Trophoblast cell (in vitro differentiated cells and primary cell): ENCODE results near the gene GADD45B.

Source experiments
- DNase-seq, 2 donors: peaks; one replicate each; pipeline ENCODE4 v3.0.0-alpha.2; 2016
- H2AFZ ChIP-seq: 2 replicates; pipeline ENCODE4 v1.6.1; 2013; ENCODE audit warnings: low read length, moderate library complexity, mild to moderate bottlenecking; ENCODE audit not compliant: insufficient read depth, poor library complexity
- H2AK5ac ChIP-seq: 2 replicates; pipeline ENCODE4 v1.6.1; 2013; ENCODE audit warnings: mild to moderate bottlenecking, low read length
- H2BK120ac ChIP-seq: 2 replicates; pipeline ENCODE4 v1.6.1; 2013; ENCODE audit warnings: low read length, mild to moderate bottlenecking, moderate library complexity; ENCODE audit not compliant: insufficient read depth, poor library complexity
- H2BK12ac ChIP-seq: 2 replicates; pipeline ENCODE4 v1.6.1; 2013; ENCODE audit warnings: mild to moderate bottlenecking, low read length, moderate library complexity
- H2BK5ac ChIP-seq: 2 replicates; pipeline ENCODE4 v1.6.1; 2013; ENCODE audit warnings: low read length, low read depth, moderate library complexity, mild to moderate bottlenecking; ENCODE audit not compliant: poor library complexity
- H3K14ac ChIP-seq: 2 replicates; pipeline ENCODE4 v1.6.1; 2013; ENCODE audit warnings: mild to moderate bottlenecking, low read length
- H3K18ac ChIP-seq: 2 replicates; pipeline ENCODE4 v1.6.1; 2013; ENCODE audit warnings: mild to moderate bottlenecking, low read length
- H3K23ac ChIP-seq: 2 replicates; pipeline ENCODE4 v1.6.1; 2013; ENCODE audit warnings: low read length
- H3K27ac ChIP-seq: 2 replicates; pipeline ENCODE4 v1.5.1; 2013; ENCODE audit warnings: low read depth, mild to moderate bottlenecking, inconsistent platforms, low read length, moderate library complexity
- H3K27me3 ChIP-seq: 2 replicates; pipeline ENCODE4 v1.6.1; 2013; ENCODE audit warnings: inconsistent platforms, mild to moderate bottlenecking, low read length, moderate library complexity; ENCODE audit not compliant: insufficient read depth
- H3K36me3 ChIP-seq, 2 experiments: 1 replicate in 1 of 2; 2 replicates in 1 of 2; pipeline ENCODE4 v1.6.1; 2013; ENCODE audit warnings: low read length in 2 of 2, mild to moderate bottlenecking in 2 of 2, moderate library complexity in 1 of 2; ENCODE audit not compliant: insufficient read depth in 2 of 2, control insufficient read depth in 1 of 2
- H3K4ac ChIP-seq: 2 replicates; pipeline ENCODE4 v1.6.1; 2013; ENCODE audit warnings: low read depth, mild to moderate bottlenecking, low read length, moderate library complexity
- H3K4me1 ChIP-seq, 2 experiments: 1 replicate in 1 of 2; 2 replicates in 1 of 2; pipeline ENCODE4 v1.6.1; 2013; ENCODE audit warnings: low read length in 2 of 2, mild to moderate bottlenecking in 2 of 2, moderate library complexity in 1 of 2; ENCODE audit not compliant: insufficient read depth in 2 of 2, control insufficient read depth in 1 of 2
- H3K4me2 ChIP-seq: 2 replicates; pipeline ENCODE4 v1.6.1; 2013; ENCODE audit warnings: inconsistent platforms, mild to moderate bottlenecking, low read length, moderate library complexity
- H3K4me3 ChIP-seq: 2 replicates; pipeline ENCODE4 v1.5.1; 2013; ENCODE audit warnings: mild to moderate bottlenecking, low read depth, low read length, inconsistent platforms
- H3K79me1 ChIP-seq: one replicate; pipeline ENCODE4 v1.6.1; 2013; ENCODE audit warnings: low read length
- H3K79me2 ChIP-seq: 2 replicates; pipeline ENCODE4 v1.6.1; 2013; ENCODE audit warnings: low read length, mild to moderate bottlenecking; ENCODE audit not compliant: control insufficient read depth, insufficient read depth, poor library complexity
- H3K9ac ChIP-seq: 2 replicates; pipeline ENCODE4 v1.6.1; 2013; ENCODE audit warnings: mild to moderate bottlenecking, low read length
- H3K9me3 ChIP-seq: 2 replicates; pipeline ENCODE4 v1.6.1; 2013; ENCODE audit warnings: low read depth, mild to moderate bottlenecking, control low read depth, inconsistent platforms, low read length; ENCODE audit not compliant: insufficient read depth
- H4K12ac ChIP-seq: 2 replicates; pipeline ENCODE4 v1.6.1; 2013; ENCODE audit warnings: low read depth, mild to moderate bottlenecking, low read length, moderate library complexity
- H4K8ac ChIP-seq: 2 replicates; pipeline ENCODE4 v1.6.1; 2013; ENCODE audit warnings: low read depth, mild to moderate bottlenecking, low read length, moderate library complexity
- H4K91ac ChIP-seq: one replicate; pipeline ENCODE4 v1.6.1; 2013; ENCODE audit warnings: low read depth, mild to moderate bottlenecking, low read length, moderate library complexity
- WGBS: extraction: QIAGEN DNeasy Blood & Tissue Kit; methylation state at CpG from one replicate; pipeline ENCODE4 v1.1.7; 2013; ENCODE audit warnings: missing lambda C conversion rate; ENCODE audit not compliant: insufficient read length, insufficient coverage; ENCODE audit errors: extremely low coverage; 5-methylcytosine and 5-hydroxymethylcytosine counted together

The GADD45B gene

DNA sequence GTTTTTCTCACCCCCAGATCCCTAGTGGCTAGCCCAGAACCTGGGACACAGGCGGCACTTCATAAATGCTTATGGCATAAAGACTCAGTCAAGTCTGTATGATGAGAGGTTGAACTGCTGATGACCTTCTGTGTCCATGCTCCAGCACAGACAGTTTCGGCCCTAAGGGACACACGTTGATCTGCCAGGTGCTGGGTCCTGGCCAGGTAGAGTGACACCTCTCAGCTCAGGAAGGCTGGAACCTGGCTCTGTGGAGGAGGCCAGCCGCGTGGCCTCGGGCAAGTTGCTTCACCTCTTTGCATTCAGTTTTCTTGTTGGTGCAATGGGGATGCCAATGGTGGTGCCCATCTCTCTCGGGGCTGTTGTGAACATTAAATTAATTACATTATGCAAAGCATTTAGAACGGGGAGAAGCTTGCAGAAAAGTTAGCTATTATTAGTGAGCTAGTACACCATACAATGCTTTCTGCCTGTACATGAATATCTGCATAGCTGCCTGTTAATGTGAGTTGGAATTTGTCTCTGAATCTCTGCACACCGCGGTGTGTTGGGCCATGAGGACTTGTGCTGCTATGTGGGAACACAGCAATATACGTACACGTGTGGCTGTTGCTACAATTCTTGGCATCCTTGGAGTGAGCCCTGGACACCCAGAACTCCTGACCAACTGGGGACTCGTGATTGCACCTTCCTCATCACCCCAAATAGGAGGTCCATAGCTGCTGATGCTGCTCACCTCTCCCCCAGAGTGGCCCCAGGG is 8.4 kb downstream of the GADD45B start:
- no peak for DNase-seq
- Histone ChIP-seq H3K9me3 (peaks cover 17% of the 10 kb centered on the region), H2AK5ac (no peak overlapping the region), H3K4me1 (peaks cover 6 to 9% of the 10 kb centered on the region in 2 experiments), H4K91ac (no peak overlapping the region), H3K23ac (no peak overlapping the region), H3K14ac (no peak overlapping the region), H3K18ac (no peak overlapping the region), H2BK120ac (no peak overlapping the region), H3K36me3 (peaks cover 0 to 3% of the 10 kb centered on the region in 2 experiments), H3K27ac (no peak overlapping the region), H3K79me2 (no peaks in the 10 kb centered on the region), H3K9ac (no peak overlapping the region), H3K79me1 (peaks cover 18% of the 10 kb centered on the region), H4K12ac (no peak overlapping the region), H3K4me3 (no peak overlapping the region), H2BK12ac (no peak overlapping the region), H4K8ac (no peak overlapping the region), H2AFZ (no peak overlapping the region), H3K4ac (no peak overlapping the region), H3K27me3 (no peaks in the 10 kb centered on the region), H3K4me2 (no peak overlapping the region), H2BK5ac (no peak overlapping the region)
- no CpG with 5 or more reads among the region's 13 CpGs for WGBS

DNA sequence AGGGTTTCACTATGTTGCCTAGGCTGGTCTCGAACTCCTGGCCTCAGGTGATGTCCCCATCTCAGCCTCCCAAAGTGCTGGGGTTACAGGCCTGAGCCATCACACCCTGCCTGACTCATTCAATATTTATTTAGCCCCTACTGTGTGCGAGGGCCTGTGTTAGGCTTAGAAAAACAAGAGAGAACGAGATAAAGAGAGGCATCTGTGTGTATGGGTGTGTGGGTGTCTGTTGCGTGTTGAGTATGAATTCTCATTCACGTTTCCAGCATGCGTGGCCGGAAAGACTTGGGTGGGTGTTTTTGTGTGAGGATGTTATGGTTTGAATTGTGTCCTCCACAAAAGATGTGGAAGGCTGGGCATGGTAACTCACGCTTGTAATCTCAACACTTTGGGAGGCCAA is 9.5 kb downstream of the GADD45B start:
- Histone ChIP-seq H3K9me3 (peaks cover 21% of the 10 kb centered on the region), H3K23ac (no peak overlapping the region), H3K14ac (no peak overlapping the region), H2BK120ac (no peak overlapping the region), H3K4me3 (no peak overlapping the region), H4K12ac (no peak overlapping the region), H4K91ac (no peak overlapping the region), H4K8ac (no peak overlapping the region), H3K4me1 (peaks cover 4 to 9% of the 10 kb centered on the region in 2 experiments), H2AFZ (no peak overlapping the region), H3K4ac (no peak overlapping the region), H2AK5ac (no peak overlapping the region), H3K79me2 (no peaks in the 10 kb centered on the region), H2BK12ac (no peak overlapping the region), H3K18ac (no peak overlapping the region), H3K27ac (no peak overlapping the region), H3K27me3 (no peaks in the 10 kb centered on the region), H3K79me1 (peaks cover 12% of the 10 kb centered on the region), H3K4me2 (no peak overlapping the region), H2BK5ac (no peak overlapping the region), H3K36me3 (peaks cover 0 to 3% of the 10 kb centered on the region in 2 experiments), H3K9ac (no peak overlapping the region)
- no peak for DNase-seq
- no CpG with 5 or more reads among the region's 8 CpGs for WGBS

DNA sequence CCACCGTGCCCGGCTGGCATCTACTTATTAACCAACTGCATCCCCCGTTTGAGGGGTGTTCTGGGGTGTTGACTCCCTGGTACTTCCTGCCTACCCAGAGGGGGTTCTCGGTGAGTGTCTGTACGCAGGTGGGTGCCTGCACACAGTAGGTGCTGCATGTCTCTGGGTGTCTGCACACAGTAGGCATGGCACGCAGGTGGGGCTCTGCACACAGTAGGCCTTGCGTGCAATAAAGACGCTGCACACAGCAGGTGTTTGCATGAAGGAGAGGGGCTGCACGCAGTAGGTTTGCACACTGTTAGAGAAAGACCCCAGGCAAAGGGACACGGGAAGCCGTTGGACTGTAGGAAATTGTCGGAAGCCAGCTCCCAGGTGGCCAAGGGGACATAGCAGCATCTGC is 11.2 kb downstream of the GADD45B start:
- Histone ChIP-seq H2BK120ac (no peak overlapping the region), H3K4ac (no peak overlapping the region), H2BK5ac (no peak overlapping the region), H4K91ac (no peak overlapping the region), H3K27me3 (no peaks in the 10 kb centered on the region), H3K23ac (no peak overlapping the region), H2AK5ac (no peak overlapping the region), H3K27ac (no peak overlapping the region), H4K8ac (no peak overlapping the region), H3K4me1 (peaks cover 12 to 21% of the 10 kb centered on the region in 2 experiments), H3K79me1 (peaks cover 19% of the 10 kb centered on the region), H3K4me3 (peak overlapping the region; percentile 38), H3K9me3 (peaks cover 21% of the 10 kb centered on the region), H2AFZ (no peak overlapping the region), H3K18ac (no peak overlapping the region), H3K79me2 (no peaks in the 10 kb centered on the region), H3K36me3 (peaks cover 0 to 3% of the 10 kb centered on the region in 2 experiments), H3K9ac (no peak overlapping the region), H4K12ac (no peak overlapping the region), H3K4me2 (no peak overlapping the region), H3K14ac (no peak overlapping the region), H2BK12ac (no peak overlapping the region)
- DNase-seq, result no peak
- no CpG with 5 or more reads among the region's 12 CpGs for WGBS

DNA sequence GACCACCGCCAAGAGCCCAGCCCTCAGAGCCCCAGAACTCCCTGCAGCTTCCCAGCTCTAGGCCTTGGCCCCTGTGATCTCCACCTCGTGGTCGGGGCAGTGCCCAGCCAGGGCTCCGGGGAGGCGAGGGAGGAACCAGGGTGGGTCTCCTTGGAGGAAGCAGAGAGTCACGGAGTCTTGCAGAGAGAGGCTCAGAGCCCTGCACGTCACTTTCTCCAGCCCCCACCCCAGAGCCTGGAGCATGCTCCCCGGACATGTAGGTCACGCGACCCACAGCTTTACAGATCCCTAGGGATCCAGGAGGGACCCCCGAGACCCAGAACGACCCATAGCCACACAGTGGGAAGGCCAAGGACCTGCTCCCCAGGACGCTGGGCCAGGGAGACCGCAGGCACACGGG is 11.9 kb downstream of the GADD45B start:
- peak overlapping the region; percentile 53 for H3K14ac ChIP-seq
- H4K12ac ChIP-seq, result no peak overlapping the region
- H3K18ac ChIP-seq, result peak overlapping the region; percentile 9
- peaks cover 24% of the 10 kb centered on the region for H3K79me1 ChIP-seq
- H3K79me2 ChIP-seq, result no peaks in the 10 kb centered on the region
- H2AFZ ChIP-seq, result no peak overlapping the region
- no peak overlapping the region for H3K4me2 ChIP-seq
- WGBS, result no CpG with 5 or more reads among the region's 15 CpGs
- peaks cover 16% of the 10 kb centered on the region for H3K9me3 ChIP-seq
- H2BK12ac ChIP-seq, result peak overlapping the region; percentile 7
- H2BK5ac ChIP-seq, result no peak overlapping the region
- DNase-seq, result no peak
- H3K4me3 ChIP-seq, result no peak overlapping the region
- no peak overlapping the region for H3K9ac ChIP-seq
- H3K27me3 ChIP-seq, result no peaks in the 10 kb centered on the region
- no peak overlapping the region for H3K23ac ChIP-seq
- H2AK5ac ChIP-seq, result peak overlapping the region; percentile 57
- H3K27ac ChIP-seq, result no peak overlapping the region
- no peak overlapping the region for H4K8ac ChIP-seq
- H2BK120ac ChIP-seq, result peak overlapping the region; percentile 65
- H4K91ac ChIP-seq, result peak overlapping the region; percentile 77
- H3K36me3 ChIP-seq, result no peaks in the 10 kb centered on the region
- no peak overlapping the region for H3K4ac ChIP-seq
- peaks cover 12 to 21% of the 10 kb centered on the region in 2 experiments for H3K4me1 ChIP-seq
